Bronchial epithelial cell (primary cell): Measurements from ENCODE around the gene GATC. TPM values are rescaled to one million over a fixed set of nuclear protein-coding genes. Genes with fewer than 3 reads are reported as not detected.
"Not testable (repeated sequence)": the region's sequence is repeated elsewhere in the genome, so short reads cannot be mapped to it uniquely, and the experiment has no call there.

Source experiments
- DNase-seq: peaks from one replicate; pipeline ENCODE4 v3.0.0-alpha.2; 2010; ENCODE audit warnings: low read depth
- FAIRE-seq: peaks from 2 replicates; lab custom pipeline; 2011; peaks lifted over from hg19 to GRCh38; lab: Jason Lieb, UNC
- H3K27me3 ChIP-seq: 2 replicates; pipeline ENCODE4 v1.5.1; 2011; ENCODE audit warnings: low read length; ENCODE audit not compliant: control insufficient read depth, insufficient read depth
- H3K36me3 ChIP-seq: 2 replicates; pipeline ENCODE4 v1.5.1; 2011; ENCODE audit warnings: low read length; ENCODE audit not compliant: control insufficient read depth, insufficient read depth
- H3K4me3 ChIP-seq: 2 replicates; pipeline ENCODE4 v1.5.1; 2011; ENCODE audit warnings: mild to moderate bottlenecking, low read depth, low read length, control low read depth
- CTCF ChIP-seq: IDR thresholded peaks from 2 replicates; pipeline ENCODE4 v1.5.1; 2011; ENCODE audit warnings: mild to moderate bottlenecking, moderate library complexity, low read length, control low read depth, inconsistent platforms; ENCODE audit not compliant: insufficient read depth, severe bottlenecking
- total RNA-seq: library from RNA; depleted of rRNA; stranded (reverse); fragments of >200 nt; gene quantifications from 2 replicates; pipeline ENCODE4 v1.2.1, GENCODE V29; 2014

The GATC gene
- total RNA-seq, 1 donor from 2014 or later: 21.6 TPM

- no peaks in the 10 kb centered on the region for H3K27me3 ChIP-seq
- FAIRE-seq (no peak), DNase-seq (no peak)
- H3K4me3 ChIP-seq: peak overlapping the region; percentile 80
- H3K36me3 ChIP-seq: peaks cover 4% of the 10 kb centered on the region
- no peak for TF ChIP-seq CTCF
Observed at GRCh38 chr12:120438495-120439198, 7.6 kb upstream of the GATC start.

GRCh38 chr12:120439646-120440247 is 6.5 kb upstream of the GATC start:
- H3K27me3 ChIP-seq: no peaks in the 10 kb centered on the region
- H3K4me3 ChIP-seq: no peak overlapping the region
- H3K36me3 ChIP-seq: peaks cover 10% of the 10 kb centered on the region
- FAIRE-seq (no peak), DNase-seq (peak; percentile 55)
- peak; percentile 75 for TF ChIP-seq CTCF

GRCh38 chr12:120444676-120445075 is 1.6 kb upstream of the GATC start:
- Histone ChIP-seq H3K4me3 (no peak overlapping the region), H3K36me3 (peaks cover 8% of the 10 kb centered on the region), H3K27me3 (no peaks in the 10 kb centered on the region)
- TF ChIP-seq CTCF: no peak
- no peak for DNase-seq
- FAIRE-seq: no peak

- H3K27me3 ChIP-seq, H3K36me3 ChIP-seq, DNase-seq, FAIRE-seq: not testable (repeated sequence)
- H3K4me3 ChIP-seq: peak overlapping the region; percentile 97
Observed at GRCh38 chr12:120446844-120447178, 567 bp downstream of the GATC start.

- TF ChIP-seq CTCF: no peak
- Histone ChIP-seq H3K4me3 (no peak overlapping the region), H3K36me3 (peaks cover 9% of the 10 kb centered on the region), H3K27me3 (no peaks in the 10 kb centered on the region)
- no peak for DNase-seq
- FAIRE-seq: no peak
Observed at GRCh38 chr12:120447992-120448391, 1.7 kb downstream of the GATC start.

GRCh38 chr12:120452524-120452923 is 6.3 kb downstream of the GATC start:
- FAIRE-seq, H3K36me3 ChIP-seq, H3K4me3 ChIP-seq, DNase-seq, H3K27me3 ChIP-seq: not testable (repeated sequence)
